Measurements from ENCODE around the gene CCDC24. TPM values are rescaled to one million over a fixed set of nuclear protein-coding genes. Genes with fewer than 3 reads are reported as not detected.

Gene CCDC24
- total and polyA plus RNA-seq, 2 of the 13 experiments (the other 11 are each of a cell fraction or from before 2014, with no cell fraction given) = 1.4 to 2.9 TPM

DNA sequence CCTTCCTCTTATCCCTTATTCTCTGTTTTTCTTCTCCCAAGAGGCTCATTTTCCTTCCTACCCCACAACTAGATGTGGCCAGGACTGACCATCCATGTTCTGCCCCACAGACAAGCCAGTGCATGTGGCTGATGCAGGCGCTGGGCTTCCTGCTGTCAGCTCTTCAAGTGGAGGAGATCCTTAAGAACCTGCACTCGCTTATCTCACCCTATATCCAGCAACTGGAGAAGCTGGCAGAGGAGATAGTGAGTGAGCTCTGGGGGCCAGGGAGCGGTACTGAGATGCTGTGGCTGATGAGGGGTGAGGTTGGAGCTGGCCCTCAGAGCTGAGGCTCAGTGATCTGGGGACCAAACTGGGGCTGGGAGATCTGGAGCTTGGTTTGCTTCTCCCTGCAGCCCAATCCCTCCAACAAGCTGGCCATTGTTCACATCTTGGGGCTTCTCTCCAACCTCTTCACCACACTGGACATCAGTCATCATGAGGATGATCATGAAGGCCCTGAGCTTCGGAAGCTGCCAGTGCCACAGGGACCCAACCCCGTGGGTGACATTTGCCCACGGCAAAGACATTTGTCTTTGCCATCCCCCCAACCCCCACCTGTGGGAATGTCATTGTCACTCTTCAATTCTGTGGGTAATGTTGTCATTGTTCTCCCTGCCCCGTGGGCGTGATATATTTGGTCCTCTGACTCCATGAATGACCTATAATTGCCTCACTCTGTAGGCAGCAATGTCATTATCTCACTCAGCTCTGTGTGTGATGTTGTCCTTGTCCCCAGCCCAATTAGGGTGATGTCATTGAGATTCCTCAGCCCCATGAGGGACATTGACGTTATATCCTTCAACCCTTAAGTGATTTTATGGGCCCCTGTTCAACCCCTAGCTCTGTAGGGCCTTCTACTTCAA is 32.8 kb upstream of the CCDC24 start:
- FAIRE-seq (no peak), DNase-seq (ENCODE audit: low spot score) (no peak), ATAC-seq (no peak)
- no TSS peak for BruUV-seq (replicated peaks)
- ChIA-PET POLR2A (interaction anchor here (0.5 kb wide), 1 partner anchor 9 kb away, joined by 3 read pairs; no protein-coding TSS in a partner anchor), CTCF (ENCODE audit: low intra/inter-chr PET ratio, low total read pairs) (no interaction called here)
- intact Hi-C loops (cut with micrococcal nuclease; ENCODE audit: unreplicated experiment) = no loop called here
- Histone ChIP-seq H3K27ac (ENCODE audit: extremely low read length, insufficient read depth, low read length) (no peak overlapping the region), H3K4me3 (replicated peaks in 1 of 3; ENCODE audit: insufficient read depth in 1 of 3, low read depth in 2 of 3, low read length in 3 of 3) (no peak overlapping the region), H3K79me2 (ENCODE audit: insufficient read depth, low read length) (no peaks in the 10 kb centered on the region), H3K9me3 (ENCODE audit: low read length) (no peaks in the 10 kb centered on the region), H3K36me3 (replicated peaks in 1 of 2; ENCODE audit: control insufficient read depth in 1 of 2, insufficient read depth in 2 of 2, low read length in 2 of 2) (peaks cover 5 to 22% of the 10 kb centered on the region in 2 experiments; a peak in 4 of 5 replicates), H3K27me3 (ENCODE audit: control insufficient read depth in 1 of 2, insufficient read depth in 2 of 2, low read length in 2 of 2) (no peaks in the 10 kb centered on the region), H4K20me1 (ENCODE audit: insufficient read depth, low read length) (no peaks in the 10 kb centered on the region), H3K4me1 (ENCODE audit: insufficient read depth, low read length) (no peaks in the 10 kb centered on the region), H2AFZ (ENCODE audit: low read length) (no peak overlapping the region), H3K4me2 (ENCODE audit: low read depth, low read length) (no peak overlapping the region), H3K9ac (ENCODE audit: insufficient read depth, low read depth, low read length) (no peak overlapping the region)
- 85% methylated on average over 9 of the region's 9 CpGs for WGBS (ENCODE audit: low lambda C conversion rate)
- in situ Hi-C loops (cut with HindIII; ENCODE audit: extremely low pct_ligation_motif_present, low pct_unique_long_range_greater_than_20kb) = no loop called here
- TF ChIP-seq, protein P1, sequence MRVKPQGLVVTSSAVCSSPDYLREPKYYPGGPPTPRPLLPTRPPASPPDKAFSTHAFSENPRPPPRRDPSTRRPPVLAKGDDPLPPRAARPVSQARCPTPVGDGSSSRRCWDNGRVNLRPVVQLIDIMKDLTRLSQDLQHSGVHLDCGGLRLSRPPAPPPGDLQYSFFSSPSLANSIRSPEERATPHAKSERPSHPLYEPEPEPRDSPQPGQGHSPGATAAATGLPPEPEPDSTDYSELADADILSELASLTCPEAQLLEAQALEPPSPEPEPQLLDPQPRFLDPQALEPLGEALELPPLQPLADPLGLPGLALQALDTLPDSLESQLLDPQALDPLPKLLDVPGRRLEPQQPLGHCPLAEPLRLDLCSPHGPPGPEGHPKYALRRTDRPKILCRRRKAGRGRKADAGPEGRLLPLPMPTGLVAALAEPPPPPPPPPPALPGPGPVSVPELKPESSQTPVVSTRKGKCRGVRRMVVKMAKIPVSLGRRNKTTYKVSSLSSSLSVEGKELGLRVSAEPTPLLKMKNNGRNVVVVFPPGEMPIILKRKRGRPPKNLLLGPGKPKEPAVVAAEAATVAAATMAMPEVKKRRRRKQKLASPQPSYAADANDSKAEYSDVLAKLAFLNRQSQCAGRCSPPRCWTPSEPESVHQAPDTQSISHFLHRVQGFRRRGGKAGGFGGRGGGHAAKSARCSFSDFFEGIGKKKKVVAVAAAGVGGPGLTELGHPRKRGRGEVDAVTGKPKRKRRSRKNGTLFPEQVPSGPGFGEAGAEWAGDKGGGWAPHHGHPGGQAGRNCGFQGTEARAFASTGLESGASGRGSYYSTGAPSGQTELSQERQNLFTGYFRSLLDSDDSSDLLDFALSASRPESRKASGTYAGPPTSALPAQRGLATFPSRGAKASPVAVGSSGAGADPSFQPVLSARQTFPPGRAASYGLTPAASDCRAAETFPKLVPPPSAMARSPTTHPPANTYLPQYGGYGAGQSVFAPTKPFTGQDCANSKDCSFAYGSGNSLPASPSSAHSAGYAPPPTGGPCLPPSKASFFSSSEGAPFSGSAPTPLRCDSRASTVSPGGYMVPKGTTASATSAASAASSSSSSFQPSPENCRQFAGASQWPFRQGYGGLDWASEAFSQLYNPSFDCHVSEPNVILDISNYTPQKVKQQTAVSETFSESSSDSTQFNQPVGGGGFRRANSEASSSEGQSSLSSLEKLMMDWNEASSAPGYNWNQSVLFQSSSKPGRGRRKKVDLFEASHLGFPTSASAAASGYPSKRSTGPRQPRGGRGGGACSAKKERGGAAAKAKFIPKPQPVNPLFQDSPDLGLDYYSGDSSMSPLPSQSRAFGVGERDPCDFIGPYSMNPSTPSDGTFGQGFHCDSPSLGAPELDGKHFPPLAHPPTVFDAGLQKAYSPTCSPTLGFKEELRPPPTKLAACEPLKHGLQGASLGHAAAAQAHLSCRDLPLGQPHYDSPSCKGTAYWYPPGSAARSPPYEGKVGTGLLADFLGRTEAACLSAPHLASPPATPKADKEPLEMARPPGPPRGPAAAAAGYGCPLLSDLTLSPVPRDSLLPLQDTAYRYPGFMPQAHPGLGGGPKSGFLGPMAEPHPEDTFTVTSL (CRISPR knock-in tag; IDR thresholded peaks at IDR 0.05; ENCODE audit: borderline replicate concordance) = no peak
- no peak for TF ChIP-seq TBX2 (CRISPR knock-in tag; IDR thresholded peaks at IDR 0.05; ENCODE audit: borderline replicate concordance)
- no peak for TF ChIP-seq SP4 (CRISPR knock-in tag; IDR thresholded peaks at IDR 0.05)
- TF ChIP-seq ATF7 (IDR thresholded peaks at IDR 0.05) = peak; percentile 52
- no peak for TF ChIP-seq ATF7 (CRISPR knock-in tag; IDR thresholded peaks at IDR 0.05)
- no peak for TF ChIP-seq KMT2B (CRISPR knock-in tag; IDR thresholded peaks at IDR 0.05)

Measured in HepG2 (cell line).